NK-92 (cell line): ENCODE results near the gene EFEMP2.

Experiments
- DNase-seq: peaks from one replicate; lab custom pipeline; 2025; ENCODE audit not compliant: unreplicated experiment; lab: John Stamatoyannopoulos, UW

Gene EFEMP2

DNA sequence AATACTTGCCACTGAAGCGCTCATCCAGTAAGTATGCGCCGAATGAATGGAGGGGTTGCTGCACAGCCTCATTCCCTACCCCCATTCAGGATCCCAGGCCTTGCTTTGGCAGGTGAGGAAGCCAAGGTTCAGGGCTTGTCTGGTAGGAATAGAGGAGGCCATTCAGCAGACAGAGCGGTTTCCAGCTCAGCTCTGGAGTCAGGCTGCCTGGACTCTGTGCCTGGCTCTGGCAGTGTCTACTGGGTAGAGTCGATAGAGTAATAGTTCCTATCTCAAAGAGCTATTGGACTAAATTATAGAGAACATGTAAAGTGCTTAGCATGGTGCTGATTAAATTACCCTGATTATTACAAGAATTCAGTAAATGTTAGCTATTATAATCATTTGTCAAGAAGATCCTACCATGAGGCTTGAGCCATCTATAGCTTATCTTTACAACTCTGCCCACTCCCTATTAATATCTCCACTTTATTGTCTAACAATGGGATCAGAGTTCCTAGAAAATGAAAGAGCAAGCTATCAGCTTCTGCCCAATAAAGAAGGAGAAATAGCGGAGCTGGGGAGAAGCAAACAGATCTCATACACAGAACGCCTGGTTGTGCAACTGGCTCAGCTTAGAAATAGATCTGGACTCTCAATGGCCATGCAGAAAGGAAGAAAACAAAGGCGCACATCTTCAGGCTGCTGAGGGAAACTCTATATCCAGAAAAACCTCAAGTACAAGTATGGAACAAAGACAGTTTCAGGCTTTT is 45.4 kb downstream of the EFEMP2 start:
- no peak for DNase-seq

DNA sequence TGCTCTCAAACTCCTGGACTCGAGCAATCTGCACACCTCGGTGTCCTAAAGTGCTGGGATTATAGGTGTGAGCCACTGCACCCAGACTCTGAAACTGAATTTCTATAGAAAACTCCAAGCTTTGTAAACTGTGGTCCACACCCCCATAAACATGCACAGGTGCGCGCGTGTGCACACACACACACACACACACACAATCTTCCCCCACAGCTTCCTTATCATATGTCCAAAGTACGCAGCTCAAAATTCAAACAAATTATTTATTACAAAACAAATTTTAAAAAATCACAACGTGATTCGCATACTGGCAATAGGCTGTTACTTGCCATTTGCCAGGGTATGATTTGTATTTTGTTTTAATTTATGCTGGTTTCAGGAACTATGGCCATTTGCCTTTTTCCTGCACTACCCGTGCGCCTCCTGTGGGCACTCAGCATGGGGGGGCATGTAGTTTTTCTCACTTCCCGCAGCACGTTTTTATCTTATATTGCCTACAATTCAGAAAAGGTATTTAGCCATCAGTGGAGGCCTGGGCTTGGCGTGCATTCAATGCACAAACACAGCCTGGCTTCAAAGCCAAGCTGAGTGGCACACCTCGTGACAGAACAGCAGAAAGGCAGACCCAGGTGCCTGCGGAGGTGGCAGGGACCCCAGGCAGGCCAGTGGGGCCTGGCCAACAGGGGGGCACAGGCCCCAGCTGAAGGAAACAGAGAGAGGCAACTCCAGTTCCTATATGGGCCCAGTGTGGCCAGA is 49.6 kb downstream of the EFEMP2 start:
- no peak for DNase-seq

DNA sequence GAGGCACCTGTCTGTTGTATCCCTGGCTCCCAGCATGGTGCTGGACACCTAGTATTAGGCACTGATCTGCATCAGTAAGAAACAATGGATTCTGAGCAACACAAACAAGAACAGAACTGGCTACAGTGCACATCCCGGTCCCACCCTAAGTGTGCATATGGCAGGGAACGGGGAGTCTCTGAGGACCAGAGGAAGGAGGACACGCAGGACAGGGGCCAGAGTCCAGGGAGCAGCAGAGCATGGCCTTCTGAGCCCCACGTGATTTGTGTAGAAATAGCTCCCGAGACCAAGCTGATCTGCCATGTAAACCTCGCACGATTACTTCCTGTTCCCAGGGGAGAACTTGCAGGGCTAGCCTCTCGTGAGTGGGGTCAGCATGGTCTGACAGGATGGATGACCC is 51.5 kb downstream of the EFEMP2 start:
- no peak for DNase-seq

DNA sequence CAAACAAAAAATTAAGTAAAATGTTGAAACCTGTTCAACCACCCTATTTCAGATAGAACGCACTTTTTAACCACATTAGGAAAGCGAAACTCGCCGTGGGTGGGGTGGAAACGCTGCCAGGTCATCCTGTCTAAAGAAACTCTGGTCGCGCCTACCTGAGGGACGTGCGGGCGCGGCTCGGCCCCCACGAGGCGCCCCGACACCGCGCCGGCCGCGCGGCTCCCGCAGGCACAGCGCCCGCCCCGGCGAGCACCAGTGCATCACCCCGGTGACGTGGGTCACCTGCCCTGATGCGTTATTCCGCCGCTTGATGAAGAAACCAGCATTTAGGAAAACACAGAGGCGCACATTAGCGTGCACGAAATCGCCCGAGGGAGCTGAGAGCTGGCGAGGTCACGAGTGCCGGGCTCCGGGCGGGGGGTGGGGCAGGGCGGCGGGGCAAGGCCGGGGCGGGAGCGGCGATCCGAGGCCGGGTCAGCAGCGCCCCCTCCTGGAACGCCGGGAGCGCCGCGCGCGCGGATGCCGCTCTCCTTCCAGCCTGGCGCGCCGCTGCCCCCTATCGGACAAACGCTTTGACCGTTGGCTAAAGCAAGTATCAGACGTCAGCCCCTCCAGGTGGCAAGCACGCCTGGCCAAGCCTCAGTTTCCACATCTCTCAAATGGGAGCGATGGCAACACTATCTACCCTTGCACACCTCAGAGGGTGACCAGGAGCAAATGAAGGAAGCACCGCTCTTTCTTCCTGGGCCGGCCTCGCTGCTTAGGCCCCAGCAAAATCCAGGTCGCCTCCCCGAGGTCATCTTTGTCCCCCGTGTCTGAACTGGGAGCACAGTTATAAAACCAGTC is 54.5 kb downstream of the EFEMP2 start:
- DNase-seq = peak; percentile 59

DNA sequence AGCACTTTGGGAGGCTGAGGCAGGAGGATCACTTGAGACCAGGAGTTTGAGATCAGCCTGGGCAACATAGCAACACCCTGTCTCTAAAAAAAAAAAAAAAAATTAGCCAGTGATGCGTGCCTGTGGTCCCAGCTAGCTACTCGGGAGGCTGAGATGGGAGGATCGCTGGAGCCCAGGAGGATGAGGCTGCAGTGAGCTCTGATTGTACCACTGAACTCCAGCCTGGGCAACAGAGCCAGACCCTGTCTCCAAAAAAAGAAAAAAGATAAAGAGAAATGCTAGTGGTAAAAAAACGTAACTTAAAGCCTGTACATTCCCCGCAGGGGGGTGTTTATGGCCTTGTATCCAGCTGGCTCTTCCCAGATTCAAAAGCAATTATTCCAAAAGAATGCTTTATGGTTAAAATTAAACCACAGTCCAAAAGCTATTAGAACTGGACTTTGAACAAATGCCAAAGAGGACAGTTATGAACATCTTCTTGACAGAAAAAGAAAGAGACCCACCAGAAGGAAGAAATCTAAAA is 55.2 kb downstream of the EFEMP2 start:
- no peak for DNase-seq

DNA sequence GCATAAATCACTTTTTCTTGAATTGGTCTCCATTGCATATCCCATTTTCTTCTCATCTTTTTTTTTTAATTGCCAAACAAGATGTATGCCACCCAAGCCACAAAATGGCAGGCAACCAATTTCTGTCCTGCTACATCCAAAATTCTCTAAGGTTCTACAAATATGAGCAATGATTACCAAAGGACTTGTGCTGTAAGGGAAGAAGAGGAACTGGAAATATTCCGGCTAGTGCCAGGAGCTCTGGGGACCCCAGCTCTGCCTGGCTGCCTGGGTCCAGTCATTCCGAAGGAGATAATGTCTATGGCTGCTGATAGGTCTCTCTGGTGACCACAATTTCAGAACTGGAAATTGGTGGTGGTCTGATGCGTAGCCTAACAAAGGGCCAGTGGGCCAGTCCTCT is 55.9 kb downstream of the EFEMP2 start:
- DNase-seq = no peak
